K562 (cell line): Measurements from ENCODE around the gene HAPLN2. TPM values are rescaled to one million over a fixed set of nuclear protein-coding genes. Genes with fewer than 3 reads are reported as not detected.

Source experiments
- ATF6 ChIP-seq: sonication (generic); formaldehyde crosslinking; IDR thresholded peaks from 2 replicates; pipeline ENCODE4 v1.4.0; 2020; ENCODE audit warnings: mild to moderate bottlenecking, missing genetic modification reagents
- BCOR ChIP-seq: fragments of 450-650 bp; IDR thresholded peaks from 2 replicates; pipeline ENCODE4 v1.6.1; 2016
- FOXM1 ChIP-seq, 2 experiments: fragments of 450-650 bp in 1 of 2; sonication (generic) in 1 of 2; formaldehyde crosslinking in 1 of 2; IDR thresholded peaks; 2 replicates each; pipeline versions ENCODE4 v1.6.1 to v1.9.0; 2017 to 2022; ENCODE audit warnings: low read depth in 2 of 2, mild to moderate bottlenecking in 2 of 2, missing genetic modification reagents in 1 of 2, moderate library complexity in 1 of 2
- HCFC1 ChIP-seq: IDR thresholded peaks from 2 replicates; pipeline ENCODE4 v1.6.1; 2012; ENCODE audit warnings: low read depth, low read length, improper control_type of control experiment
- HOXB6 ChIP-seq: fragments of 250-450 bp; sonication (Bioruptor Pico); IDR thresholded peaks from 2 replicates; pipeline ENCODE4 v1.5.1; 2022; ENCODE audit warnings: mild to moderate bottlenecking, borderline replicate concordance
- IRF2 ChIP-seq: sonication (generic); formaldehyde crosslinking; IDR thresholded peaks from 2 replicates; pipeline ENCODE4 v1.8.1; 2022; ENCODE audit warnings: mild to moderate bottlenecking, missing genetic modification reagents
- KLF1 ChIP-seq: fragments of 450-650 bp; IDR thresholded peaks from 2 replicates; pipeline ENCODE4 v1.6.1; 2016; ENCODE audit warnings: missing genetic modification characterization, missing compliant biosample characterization
- SNIP1 ChIP-seq: fragments of 450-650 bp; IDR thresholded peaks from 2 replicates; pipeline ENCODE4 v1.7.1; 2017; ENCODE audit warnings: low read depth, mild to moderate bottlenecking
- ZBTB2 ChIP-seq: fragments of 450-650 bp; IDR thresholded peaks from 2 replicates; pipeline ENCODE4 v1.6.1; 2016; ENCODE audit warnings: antibody characterized with exemption
- ZBTB33 ChIP-seq: sonication (generic); formaldehyde crosslinking; IDR thresholded peaks from 2 replicates; pipeline ENCODE4 v1.8.1; 2023; ENCODE audit warnings: mild to moderate bottlenecking, missing genetic modification reagents
- ZBTB40 ChIP-seq, 2 experiments: fragments of 450-650 bp in 1 of 2; sonication (generic) in 1 of 2; formaldehyde crosslinking in 1 of 2; IDR thresholded peaks; 2 replicates each; pipeline versions ENCODE4 v1.7.1 to v1.9.0; 2016 to 2022; ENCODE audit warnings: inconsistent platforms in 1 of 2, mild to moderate bottlenecking in 1 of 2, missing genetic modification reagents in 1 of 2
- ZNF23 ChIP-seq: fragments of 250-450 bp; sonication (Bioruptor Pico); IDR thresholded peaks from 2 replicates; pipeline ENCODE4 v1.4.0; 2020; ENCODE audit warnings: mild to moderate bottlenecking
- polyA plus RNA-seq, 8 experiments: library from polyadenylated mRNA; depleted of rRNA in 4 of 8; stranded (reverse) in 5 of 8; unstranded in 3 of 8; fragments of >200 nt; fragmentation: Nextera tagmentation in 2 of 8; fragmentation: Illumina TruSeq in 1 of 8; extraction: Ambion mirVana in 2 of 8; extraction: Trizol in 1 of 8; gene quantifications; 2 replicates each; pipeline versions ENCODE4 v1.2.1 to v1.2.3, GENCODE V29; 2011 to 2014; ENCODE audit warnings: inconsistent platforms in 1 of 8, missing spikeins in 1 of 8
- total RNA-seq, 7 experiments: library from RNA; depleted of rRNA in 6 of 7; stranded (reverse); fragments of >200 nt in 6 of 7; fragmentation: Illumina TruSeq in 2 of 7; extraction: Trizol in 2 of 7; gene quantifications; 2 replicates each; pipeline versions ENCODE4 v1.2.1 to v1.2.3, GENCODE V29; 2011 to 2021; ENCODE audit warnings: low replicate concordance in 1 of 7

HAPLN2 gene
- total and polyA plus RNA-seq, 9 of the 15 experiments (the other 6 are each of a cell fraction or from before 2014, with no cell fraction given) = 0.14 to 5.2 (median 3.8) TPM; not detected in 4

GRCh38 chr1:156571919-156572662 lies 47.1 kb upstream of the HAPLN2 start, which contains the start of gene IQGAP3 (continued):
- TF ChIP-seq ZBTB2 (no peak), ZBTB33 (CRISPR knock-in tag) (no peak), SNIP1 (no peak), ZBTB40 (IDR thresholded peaks at IDR 0.05) (peak; percentile 92), ZBTB40 (CRISPR knock-in tag; IDR thresholded peaks at IDR 0.05) (no peak), KLF1 (tag) (peak; percentile 88), ATF6 (no peak), IRF2 (CRISPR knock-in tag) (no peak), FOXM1 (IDR thresholded peaks at IDR 0.05; ENCODE audit: low read depth) (peak; percentile 56; the same call in 1 of the 2 replicates), FOXM1 (CRISPR knock-in tag; IDR thresholded peaks at IDR 0.05; ENCODE audit: low read depth) (no peak), ZNF23 (CRISPR knock-in tag) (no peak), HOXB6 (no peak), BCOR (no peak), HCFC1 (peak; percentile 94)
